ENCODE measurements around the gene KIAA0930. TPM values are rescaled to one million over a fixed set of nuclear protein-coding genes. Genes with fewer than 3 reads are reported as not detected.
A peak's percentile ranks its signal among the peaks of the same experiment; 100 is the strongest.

KIAA0930 gene
- total RNA-seq, 3 donors from 2014 or later = 29.4 to 45.3 (median 35.1) TPM

DNA sequence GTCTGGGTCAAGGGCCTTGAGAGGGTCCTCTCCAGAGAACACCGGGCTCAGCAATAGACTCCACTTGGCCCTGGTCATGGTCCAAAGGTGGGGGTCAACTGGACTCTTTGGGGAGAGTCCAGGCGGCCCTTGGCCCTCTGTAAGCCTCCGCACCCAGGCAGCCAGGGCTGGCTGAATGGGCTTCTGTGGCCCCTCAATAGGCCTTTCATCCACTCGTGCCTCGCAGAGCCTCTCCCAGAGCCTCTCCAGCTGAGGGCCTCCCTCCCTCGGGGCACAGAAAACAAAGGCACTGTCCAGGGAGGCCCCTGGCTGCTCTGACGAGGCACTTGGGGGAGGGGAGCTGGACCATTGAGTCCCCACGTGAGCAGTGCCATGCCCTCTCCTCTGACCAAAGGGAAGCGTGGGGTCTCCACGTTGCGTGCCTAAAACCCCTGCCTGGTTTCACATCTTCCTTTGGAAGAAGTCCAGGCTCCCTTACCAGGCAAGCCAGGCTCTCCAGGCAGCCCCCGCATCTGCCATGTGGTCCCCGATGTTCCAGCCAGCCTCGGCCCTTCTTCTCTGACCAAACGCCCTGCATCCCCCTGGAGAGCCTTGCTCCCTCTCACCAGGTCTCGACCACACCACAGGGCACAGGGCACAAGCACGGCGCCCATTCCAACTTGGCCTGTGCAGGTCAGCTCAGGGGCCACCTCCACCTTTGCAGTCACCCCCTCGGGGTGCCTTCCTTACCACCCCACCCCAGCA is 15.5 kb downstream of the KIAA0930 start:
- TF ChIP-seq POLR2A (IDR thresholded peaks at IDR 0.05) = no peak
- TF ChIP-seq POLR2AphosphoS5 (IDR thresholded peaks at IDR 0.05) = no peak
- TF ChIP-seq, protein P1, sequence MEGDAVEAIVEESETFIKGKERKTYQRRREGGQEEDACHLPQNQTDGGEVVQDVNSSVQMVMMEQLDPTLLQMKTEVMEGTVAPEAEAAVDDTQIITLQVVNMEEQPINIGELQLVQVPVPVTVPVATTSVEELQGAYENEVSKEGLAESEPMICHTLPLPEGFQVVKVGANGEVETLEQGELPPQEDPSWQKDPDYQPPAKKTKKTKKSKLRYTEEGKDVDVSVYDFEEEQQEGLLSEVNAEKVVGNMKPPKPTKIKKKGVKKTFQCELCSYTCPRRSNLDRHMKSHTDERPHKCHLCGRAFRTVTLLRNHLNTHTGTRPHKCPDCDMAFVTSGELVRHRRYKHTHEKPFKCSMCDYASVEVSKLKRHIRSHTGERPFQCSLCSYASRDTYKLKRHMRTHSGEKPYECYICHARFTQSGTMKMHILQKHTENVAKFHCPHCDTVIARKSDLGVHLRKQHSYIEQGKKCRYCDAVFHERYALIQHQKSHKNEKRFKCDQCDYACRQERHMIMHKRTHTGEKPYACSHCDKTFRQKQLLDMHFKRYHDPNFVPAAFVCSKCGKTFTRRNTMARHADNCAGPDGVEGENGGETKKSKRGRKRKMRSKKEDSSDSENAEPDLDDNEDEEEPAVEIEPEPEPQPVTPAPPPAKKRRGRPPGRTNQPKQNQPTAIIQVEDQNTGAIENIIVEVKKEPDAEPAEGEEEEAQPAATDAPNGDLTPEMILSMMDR (IDR thresholded peaks at IDR 0.05) = no peak
- H3K36me3 ChIP-seq = no peaks in the 10 kb centered on the region
- DNase-seq (ENCODE audit: low spot score in 2 of 2) = no peak
- H3K9me3 ChIP-seq = no peaks in the 10 kb centered on the region
- no peak overlapping the region for H3K4me3 ChIP-seq
- no peaks in the 10 kb centered on the region for H3K4me1 ChIP-seq
- intact Hi-C loops (cut with DNase I; ENCODE audit: low total_unique reads) = no loop called here
- H3K27me3 ChIP-seq = no peaks in the 10 kb centered on the region
- peak overlapping the region; percentile 21 to 89 for H3K27ac ChIP-seq

DNA sequence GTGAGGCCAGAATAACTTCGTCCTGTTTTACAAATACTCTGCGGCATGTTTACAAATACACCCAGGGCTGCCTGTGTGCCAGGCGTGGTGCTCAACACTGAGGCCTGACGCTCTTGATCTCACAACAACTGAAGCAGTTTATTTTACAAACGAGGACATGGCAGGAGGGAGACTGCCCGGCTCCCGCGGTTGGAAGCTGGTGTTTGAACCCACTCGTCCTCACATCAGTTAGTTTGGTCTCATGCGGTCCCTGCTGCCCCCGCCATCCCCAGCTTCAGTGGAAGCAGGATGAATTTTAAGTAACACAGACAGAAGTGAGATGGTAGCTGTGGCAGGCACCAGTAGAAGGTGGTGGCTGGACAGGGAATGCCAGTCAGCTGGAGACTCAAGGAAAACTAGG is 16.4 kb downstream of the KIAA0930 start:
- no peaks in the 10 kb centered on the region for H3K27me3 ChIP-seq

DNA sequence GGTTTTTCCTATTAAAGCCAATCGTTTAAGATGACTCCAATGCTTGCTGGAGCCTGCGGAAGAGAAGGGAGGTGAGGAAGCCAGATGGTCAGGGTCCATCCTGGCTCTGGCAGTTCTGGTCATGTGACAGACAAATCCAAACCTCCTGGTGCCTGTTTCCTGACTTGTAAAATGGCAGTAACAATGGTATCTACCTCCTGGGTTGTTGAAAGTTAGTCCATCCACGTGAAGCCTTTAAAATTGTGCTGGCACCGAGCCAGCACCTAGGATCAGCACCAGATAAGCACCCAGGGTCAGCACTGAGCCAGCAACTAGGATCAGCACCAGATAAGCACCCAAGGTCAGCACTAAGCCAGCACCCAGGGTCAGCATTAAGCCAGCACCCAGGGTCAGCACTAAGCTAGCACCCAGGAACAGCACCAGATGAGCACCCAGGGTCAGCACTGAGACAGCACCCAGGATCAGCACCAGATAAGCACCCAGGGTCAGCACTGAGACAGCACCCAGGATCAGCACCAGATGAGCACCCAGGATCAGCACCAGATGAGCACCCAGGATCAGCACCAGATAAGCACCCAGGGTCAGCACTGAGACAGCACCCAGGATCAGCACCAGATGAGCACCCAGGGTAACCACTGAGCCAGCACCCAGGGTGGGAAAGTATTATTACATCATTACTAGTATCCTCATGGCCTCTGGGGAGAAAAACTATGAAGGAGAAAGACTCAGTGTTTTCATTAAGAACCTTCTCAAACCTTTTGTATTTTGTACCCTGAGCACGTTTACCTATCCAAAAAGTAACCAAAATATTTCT is 17.2 kb downstream of the KIAA0930 start:
- no peaks in the 10 kb centered on the region for H3K27me3 ChIP-seq
- TF ChIP-seq, protein P1 (IDR thresholded peaks at IDR 0.05) = no peak
- TF ChIP-seq POLR2AphosphoS5 (IDR thresholded peaks at IDR 0.05) (no peak), POLR2A (IDR thresholded peaks at IDR 0.05) (no peak)
- no peaks in the 10 kb centered on the region for H3K4me1 ChIP-seq

More for the DNA sequence above, 16.4 kb downstream of the KIAA0930 start:
- H3K27ac ChIP-seq = peak overlapping the region in 1 of 2 donors; percentile 89
- H3K9me3 ChIP-seq = no peaks in the 10 kb centered on the region
- no peak overlapping the region for H3K4me3 ChIP-seq
- TF ChIP-seq, protein P1 (IDR thresholded peaks at IDR 0.05) = no peak
- TF ChIP-seq POLR2AphosphoS5 (IDR thresholded peaks at IDR 0.05) (no peak), POLR2A (IDR thresholded peaks at IDR 0.05) (no peak)
- H3K36me3 ChIP-seq = no peaks in the 10 kb centered on the region
- H3K4me1 ChIP-seq = no peaks in the 10 kb centered on the region
- intact Hi-C loops (cut with DNase I; ENCODE audit: low total_unique reads) = no loop called here
- DNase-seq (ENCODE audit: low spot score in 2 of 2) = no peak

DNA sequence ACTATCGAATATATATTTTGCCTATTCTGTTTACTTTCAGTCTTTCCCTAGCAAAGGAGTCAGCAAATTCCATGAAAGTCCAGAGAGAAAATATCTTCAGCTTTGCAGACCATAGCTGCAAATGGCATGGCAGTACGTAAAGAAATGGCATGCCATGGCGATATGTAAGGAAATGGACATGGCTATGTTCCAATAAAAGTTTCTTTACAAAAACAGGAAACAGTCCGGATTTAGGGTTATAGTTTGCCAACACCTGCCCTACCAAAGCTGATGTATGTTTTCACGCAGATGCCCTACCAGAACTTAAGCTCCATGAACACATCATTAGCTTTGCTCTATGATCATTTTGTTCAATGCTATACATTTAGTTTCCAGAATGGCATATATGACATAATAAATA is 19.5 kb downstream of the KIAA0930 start:
- H3K4me1 ChIP-seq = no peaks in the 10 kb centered on the region
- no peak overlapping the region for H3K4me3 ChIP-seq
- TF ChIP-seq, protein P1 (IDR thresholded peaks at IDR 0.05) = no peak
- TF ChIP-seq POLR2AphosphoS5 (IDR thresholded peaks at IDR 0.05) (no peak), POLR2A (IDR thresholded peaks at IDR 0.05) (no peak)
- H3K36me3 ChIP-seq = no peaks in the 10 kb centered on the region
- H3K9me3 ChIP-seq = no peaks in the 10 kb centered on the region
- no peak overlapping the region for H3K27ac ChIP-seq
- no peak for DNase-seq (ENCODE audit: low spot score in 2 of 2)
- intact Hi-C loops (cut with DNase I; ENCODE audit: low total_unique reads) = no loop called here
- H3K27me3 ChIP-seq = no peaks in the 10 kb centered on the region

More for the DNA sequence above, 17.2 kb downstream of the KIAA0930 start:
- H3K4me3 ChIP-seq = no peak overlapping the region
- H3K9me3 ChIP-seq = no peaks in the 10 kb centered on the region
- no peaks in the 10 kb centered on the region for H3K36me3 ChIP-seq
- DNase-seq (ENCODE audit: low spot score in 2 of 2) = no peak
- H3K27ac ChIP-seq = no peak overlapping the region
- intact Hi-C loops (cut with DNase I; ENCODE audit: low total_unique reads) = no loop called here

DNA sequence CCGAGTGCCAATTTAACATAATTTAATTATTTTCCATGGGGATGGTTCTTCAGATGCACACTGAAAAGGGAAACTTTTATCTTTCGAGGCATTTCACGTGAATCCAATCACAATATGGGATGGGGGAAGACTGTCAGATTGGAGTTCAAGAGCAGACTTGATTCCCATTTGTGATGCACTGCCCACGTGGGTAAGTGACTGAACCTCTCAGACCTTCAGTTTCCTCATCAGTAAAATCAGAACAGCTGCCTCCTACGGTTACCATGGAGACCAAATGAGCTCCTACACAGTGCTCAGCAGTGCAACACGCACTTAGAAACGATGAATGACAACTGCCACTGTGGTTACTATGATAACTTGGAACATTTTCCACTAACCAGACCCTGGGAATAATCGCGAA is 21.7 kb downstream of the KIAA0930 start:
- TF ChIP-seq POLR2AphosphoS5 (IDR thresholded peaks at IDR 0.05) (no peak), POLR2A (IDR thresholded peaks at IDR 0.05) (no peak)
- TF ChIP-seq, protein P1 (IDR thresholded peaks at IDR 0.05) = no peak
- no peaks in the 10 kb centered on the region for H3K4me1 ChIP-seq
- intact Hi-C loops (cut with DNase I; ENCODE audit: low total_unique reads) = no loop called here

More for the DNA sequence above, 21.7 kb downstream of the KIAA0930 start:
- Histone ChIP-seq H3K9me3 (no peaks in the 10 kb centered on the region), H3K36me3 (no peaks in the 10 kb centered on the region), H3K27ac (no peak overlapping the region), H3K27me3 (no peaks in the 10 kb centered on the region), H3K4me3 (no peak overlapping the region)
- DNase-seq (ENCODE audit: low spot score in 2 of 2) = no peak

Data from breast epithelium (tissue), 4 donors.